Measurements from ENCODE around the gene IRX5.

DNA sequence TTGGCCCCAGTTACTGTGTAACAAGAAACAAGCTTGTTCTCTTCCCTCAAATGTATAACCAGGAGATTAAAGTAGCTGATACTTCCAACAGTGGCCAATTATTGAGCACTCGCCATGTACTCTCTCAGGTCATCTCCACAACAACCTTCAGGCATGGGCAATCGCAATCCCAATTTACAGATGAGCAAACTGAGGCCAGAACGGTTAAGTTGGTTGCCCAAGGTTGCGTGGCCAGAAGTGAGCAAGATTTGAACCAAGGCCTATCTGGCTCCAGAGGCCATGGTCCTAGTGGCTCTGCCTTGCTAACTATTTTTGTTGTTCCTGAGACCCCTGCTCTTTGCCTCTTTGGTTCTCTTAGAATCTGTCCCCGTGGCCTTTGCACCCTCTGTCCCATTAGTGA lies 33.6 kb downstream of the IRX5 start:
- TF ChIP-seq, protein P1, sequence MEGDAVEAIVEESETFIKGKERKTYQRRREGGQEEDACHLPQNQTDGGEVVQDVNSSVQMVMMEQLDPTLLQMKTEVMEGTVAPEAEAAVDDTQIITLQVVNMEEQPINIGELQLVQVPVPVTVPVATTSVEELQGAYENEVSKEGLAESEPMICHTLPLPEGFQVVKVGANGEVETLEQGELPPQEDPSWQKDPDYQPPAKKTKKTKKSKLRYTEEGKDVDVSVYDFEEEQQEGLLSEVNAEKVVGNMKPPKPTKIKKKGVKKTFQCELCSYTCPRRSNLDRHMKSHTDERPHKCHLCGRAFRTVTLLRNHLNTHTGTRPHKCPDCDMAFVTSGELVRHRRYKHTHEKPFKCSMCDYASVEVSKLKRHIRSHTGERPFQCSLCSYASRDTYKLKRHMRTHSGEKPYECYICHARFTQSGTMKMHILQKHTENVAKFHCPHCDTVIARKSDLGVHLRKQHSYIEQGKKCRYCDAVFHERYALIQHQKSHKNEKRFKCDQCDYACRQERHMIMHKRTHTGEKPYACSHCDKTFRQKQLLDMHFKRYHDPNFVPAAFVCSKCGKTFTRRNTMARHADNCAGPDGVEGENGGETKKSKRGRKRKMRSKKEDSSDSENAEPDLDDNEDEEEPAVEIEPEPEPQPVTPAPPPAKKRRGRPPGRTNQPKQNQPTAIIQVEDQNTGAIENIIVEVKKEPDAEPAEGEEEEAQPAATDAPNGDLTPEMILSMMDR (IDR thresholded peaks at IDR 0.05 in 8 of 11, conservative IDR thresholded peaks at IDR 0.05 in 3 of 11), result no peak
- TF ChIP-seq POLR2A (IDR thresholded peaks at IDR 0.05), result no peak
- no peak for TF ChIP-seq POLR2AphosphoS5 (IDR thresholded peaks at IDR 0.05)

Data from spleen (tissue), 7 donors.